ENCODE results near the gene C1orf87.

GRCh38 chr1:59948990-59949389 lies 124.6 kb downstream of the C1orf87 start:
- TF ChIP-seq CTCF (IDR thresholded peaks at IDR 0.05; ENCODE audit: low read length) (no peak), EZH2 (optimal IDR thresholded peaks at IDR 0.05; ENCODE audit: low read depth, low read length) (no peak), EZH2phosphoT487 (IDR thresholded peaks at IDR 0.05; ENCODE audit: low read length) (no peak)
